ENCODE measurements around the gene PCA3.

GRCh38 chr9:76800901-76801300 is 36.7 kb downstream of the PCA3 start:
- no peak for TF ChIP-seq POLR2A (IDR thresholded peaks at IDR 0.05)
- TF ChIP-seq CTCF (IDR thresholded peaks at IDR 0.05 in 4 of 5, conservative IDR thresholded peaks at IDR 0.05 in 1 of 5) = no peak
